IMR-90 (cell line): ENCODE results near the gene PREP. TPM values are rescaled to one million over a fixed set of nuclear protein-coding genes. Genes with fewer than 3 reads are reported as not detected.

ENCODE experiments used
- ATAC-seq: fragments of 200-7000 bp; cut with Tn5 transposase; 2 replicates; pipeline ENCODE4 v1.9.1; 2020; ENCODE audit warnings: low read depth, mild to moderate bottlenecking, moderate library complexity
- BruUV-seq: library from RNA; stranded (reverse); fragments of 400-500 nt; replicated peaks from 2 replicates; lab custom pipeline; 2021; lab: Mats Ljungman, UMichigan
- CTCF ChIA-PET: fragments of 300-600 bp; formaldehyde crosslinking; extraction: SDS; loops from one replicate; lab custom pipeline; 2021; ENCODE audit warnings: antibody characterized with exemption; lab: Yijun Ruan, JAX
- POLR2A ChIA-PET: fragments of 300-600 bp; sonication (Branson Sonifier 250); formaldehyde crosslinking; loops from one replicate; lab custom pipeline; 2022; ENCODE audit warnings: antibody characterized with exemption; ENCODE audit not compliant: unreplicated experiment; lab: Charles Lee
- DNase-seq: peaks from one replicate; pipeline ENCODE4 v3.0.0; 2013
- H2AFZ ChIP-seq: replicated peaks from 2 replicates; pipeline ENCODE3; 2013; ENCODE audit warnings: low read length, mild to moderate bottlenecking; ENCODE audit not compliant: poor library complexity
- H2AK5ac ChIP-seq: 2 replicates; pipeline ENCODE4 v1.6.1; 2013; ENCODE audit warnings: low read depth, low read length, inconsistent platforms
- H2AK9ac ChIP-seq: replicated peaks from 2 replicates; pipeline ENCODE3; 2013; ENCODE audit warnings: mild to moderate bottlenecking, low read depth, low read length, moderate library complexity; ENCODE audit not compliant: poor library complexity
- H2BK120ac ChIP-seq: 2 replicates; pipeline ENCODE4 v1.6.1; 2013; ENCODE audit warnings: low read depth, low read length, inconsistent platforms
- H2BK15ac ChIP-seq: 3 replicates; pipeline ENCODE4 v1.6.1; 2013; ENCODE audit warnings: low read depth, low read length, inconsistent platforms
- H2BK20ac ChIP-seq: 2 replicates; pipeline ENCODE4 v1.6.1; 2013; ENCODE audit warnings: low read depth, mild to moderate bottlenecking, inconsistent platforms, low read length, moderate library complexity
- H2BK5ac ChIP-seq: 2 replicates; pipeline ENCODE4 v1.6.1; 2013; ENCODE audit warnings: mild to moderate bottlenecking, low read depth, low read length, inconsistent platforms; ENCODE audit not compliant: poor library complexity, severe bottlenecking
- H3K14ac ChIP-seq: replicated peaks from 2 replicates; pipeline ENCODE4 v1.6.1; 2013; ENCODE audit warnings: low read depth, low read length, inconsistent platforms
- H3K18ac ChIP-seq: 2 replicates; pipeline ENCODE4 v1.6.1; 2013; ENCODE audit warnings: low read depth, low read length, control low read depth
- H3K23ac ChIP-seq: 2 replicates; pipeline ENCODE4 v1.6.1; 2013; ENCODE audit warnings: low read depth, low read length, inconsistent platforms
- H3K27ac ChIP-seq: 2 replicates; pipeline ENCODE4 v1.5.1; 2013; ENCODE audit warnings: mild to moderate bottlenecking, control low read depth, low read length; ENCODE audit not compliant: insufficient read depth
- H3K27me3 ChIP-seq: 2 replicates; pipeline ENCODE4 v1.6.1; 2013; ENCODE audit warnings: low read length; ENCODE audit not compliant: control insufficient read depth, insufficient read depth
- H3K36me3 ChIP-seq: 2 replicates; pipeline ENCODE4 v1.6.1; 2013; ENCODE audit warnings: low read length, mixed read lengths; ENCODE audit not compliant: control insufficient read depth, insufficient read depth
- H3K4ac ChIP-seq: 2 replicates; pipeline ENCODE4 v1.6.1; 2013; ENCODE audit warnings: low read depth, low read length, inconsistent platforms
- H3K4me1 ChIP-seq: 2 replicates; pipeline ENCODE4 v1.6.1; 2013; ENCODE audit warnings: low read length, mixed read lengths; ENCODE audit not compliant: control insufficient read depth, insufficient read depth
- H3K4me2 ChIP-seq: 2 replicates; pipeline ENCODE4 v1.6.1; 2013; ENCODE audit warnings: low read depth, mild to moderate bottlenecking, control low read depth, low read length, moderate library complexity
- H3K4me3 ChIP-seq: 2 replicates; pipeline ENCODE4 v1.5.1; 2013; ENCODE audit warnings: low read depth, mild to moderate bottlenecking, control low read depth, low read length, moderate library complexity; ENCODE audit not compliant: insufficient read depth
- H3K56ac ChIP-seq: 2 replicates; pipeline ENCODE4 v1.6.1; 2013; ENCODE audit warnings: low read length, inconsistent platforms; ENCODE audit not compliant: insufficient read depth; ENCODE audit errors: extremely low read depth
- H3K79me1 ChIP-seq, 2 experiments: 2 replicates each; pipeline ENCODE4 v1.6.1; 2013; ENCODE audit warnings: low read length in 2 of 2, inconsistent platforms in 1 of 2, low read depth in 1 of 2
- H3K9ac ChIP-seq: 2 replicates; pipeline ENCODE4 v1.6.1; 2013; ENCODE audit warnings: low read depth, low read length, control low read depth
- H3K9me1 ChIP-seq: 2 replicates; pipeline ENCODE4 v1.6.1; 2013; ENCODE audit warnings: low read length, inconsistent platforms; ENCODE audit not compliant: insufficient read depth
- H3K9me3 ChIP-seq: 2 replicates; pipeline ENCODE4 v1.6.1; 2013; ENCODE audit warnings: low read length; ENCODE audit not compliant: control insufficient read depth, insufficient read depth
- H4K20me1 ChIP-seq: 2 replicates; pipeline ENCODE4 v1.6.1; 2013; ENCODE audit warnings: low read length, inconsistent platforms; ENCODE audit not compliant: insufficient read depth
- H4K5ac ChIP-seq: 2 replicates; pipeline ENCODE4 v1.6.1; 2013; ENCODE audit warnings: mild to moderate bottlenecking, low read depth, low read length, control low read depth
- H4K8ac ChIP-seq, 2 experiments: 2 replicates each; pipeline ENCODE4 v1.6.1; 2013; ENCODE audit warnings: low read depth in 2 of 2, low read length in 2 of 2, control low read depth in 1 of 2, inconsistent platforms in 1 of 2
- H4K91ac ChIP-seq: 2 replicates; pipeline ENCODE4 v1.6.1; 2013; ENCODE audit warnings: low read depth, low read length, inconsistent platforms; ENCODE audit not compliant: insufficient read depth
- BHLHE40 ChIP-seq: fragments of 150-350 bp; IDR thresholded peaks from 2 replicates; pipeline ENCODE4 v1.6.1; 2016; ENCODE audit warnings: mild to moderate bottlenecking, low read depth, low read length
- CHD1 ChIP-seq: IDR thresholded peaks from 2 replicates; pipeline ENCODE4 v1.6.1; 2012; ENCODE audit warnings: low read depth, low read length, improper control_type of control experiment
- FOS ChIP-seq: fragments of 150-350 bp; IDR thresholded peaks from 2 replicates; pipeline ENCODE4 v1.6.1; 2016; ENCODE audit warnings: low read depth, low read length
- POLR2A ChIP-seq: IDR thresholded peaks from 2 replicates; pipeline ENCODE4 v1.6.1; 2012; ENCODE audit warnings: mild to moderate bottlenecking, low read depth, low read length
- RCOR1 ChIP-seq: IDR thresholded peaks from 2 replicates; pipeline ENCODE4 v1.6.1; 2012; ENCODE audit warnings: mild to moderate bottlenecking, low read length, improper control_type of control experiment; ENCODE audit not compliant: insufficient replicate concordance
- WGBS, 2 experiments: methylation state at CpG; one replicate each; pipeline versions ENCODE4 v1.1.5 to v1.1.7; 2013; ENCODE audit warnings: missing lambda C conversion rate in 2 of 2; ENCODE audit not compliant: insufficient read length in 1 of 2; ENCODE audit errors: extremely low coverage in 2 of 2; 5-methylcytosine and 5-hydroxymethylcytosine counted together
- dilution Hi-C: fragments of 300-500 bp; cut with HindIII; formaldehyde crosslinking; loops from one replicate; pipeline ENCODE4 v1.14.3; 2018; ENCODE audit warnings: low sequenced_read_pairs; ENCODE audit not compliant: unreplicated experiment
- in situ Hi-C: fragments of 300-500 bp; cut with MboI; formaldehyde crosslinking; loops from 3 replicates; pipeline ENCODE4 v1.14.3; 2019; ENCODE audit warnings: low sequenced_read_pairs, inconsistent platforms, mixed read lengths
- intact Hi-C: fragments of 100-400 bp; cut with micrococcal nuclease; formaldehyde crosslinking; loops from 2 replicates; pipeline ENCODE4 v1.10.0; 2022
- polyA plus RNA-seq, 3 experiments: library from polyadenylated mRNA; depleted of rRNA; stranded (reverse); fragments of >200 nt; gene quantifications; 2 replicates each; pipeline ENCODE4 v1.2.3, GENCODE V29; 2012; ENCODE audit warnings: low replicate concordance in 1 of 3
- total RNA-seq: library from RNA; depleted of rRNA; stranded (reverse); fragments of >200 nt; gene quantifications from 2 replicates; pipeline ENCODE4 v1.2.3, GENCODE V29; 2012
- TF ChIP-seq, protein P1 (sequence below): conservative IDR thresholded peaks from 2 replicates; pipeline ENCODE4 v1.5.1; 2012; ENCODE audit warnings: mild to moderate bottlenecking, low read depth, low read length, improper control_type of control experiment

Gene PREP
- total and polyA plus RNA-seq, 2 of the 4 experiments (the other 2 are of a cell fraction) = 21.0 to 25.7 TPM

DNA sequence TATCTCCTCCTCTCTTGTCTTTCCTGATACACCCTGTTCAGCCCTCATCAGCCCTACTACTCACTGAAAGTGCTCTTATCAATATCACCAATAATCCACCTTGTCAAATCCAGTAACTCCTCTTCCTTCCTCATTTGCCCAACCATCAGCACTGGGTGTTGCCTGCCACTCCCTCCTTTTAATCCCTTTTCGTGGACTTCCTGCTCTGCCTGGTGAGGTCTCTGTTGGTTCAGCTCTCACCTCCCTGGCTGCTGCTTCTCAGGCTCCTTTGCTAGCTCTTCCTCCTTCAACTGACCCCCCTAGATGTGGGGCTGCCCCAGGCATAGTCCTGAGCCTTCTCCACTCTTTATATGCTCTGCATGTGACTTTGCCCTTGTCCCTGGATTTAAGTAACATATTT lies 92.5 kb downstream of the PREP start:
- H3K4me1 ChIP-seq = no peaks in the 10 kb centered on the region
- H3K4me2 ChIP-seq = no peak overlapping the region
- ChIA-PET CTCF (no interaction called here), POLR2A (no interaction called here)
- H2BK5ac ChIP-seq = no peak overlapping the region
- no peak overlapping the region for H2BK120ac ChIP-seq
- H2BK20ac ChIP-seq = no peak overlapping the region
- H2BK15ac ChIP-seq = no peak overlapping the region
- H3K9ac ChIP-seq = no peak overlapping the region
- no peak overlapping the region for H3K27ac ChIP-seq
- no TSS peak for BruUV-seq
- DNase-seq = no peak
- no peak overlapping the region for H3K4ac ChIP-seq
- no peak overlapping the region for H3K18ac ChIP-seq
- H2AK5ac ChIP-seq = no peak overlapping the region
- no peaks in the 10 kb centered on the region for H3K9me1 ChIP-seq
- no peak for TF ChIP-seq CHD1
- TF ChIP-seq BHLHE40 = no peak
- TF ChIP-seq POLR2A = no peak
- TF ChIP-seq FOS = no peak
- TF ChIP-seq RCOR1 = no peak
- TF ChIP-seq, protein P1, sequence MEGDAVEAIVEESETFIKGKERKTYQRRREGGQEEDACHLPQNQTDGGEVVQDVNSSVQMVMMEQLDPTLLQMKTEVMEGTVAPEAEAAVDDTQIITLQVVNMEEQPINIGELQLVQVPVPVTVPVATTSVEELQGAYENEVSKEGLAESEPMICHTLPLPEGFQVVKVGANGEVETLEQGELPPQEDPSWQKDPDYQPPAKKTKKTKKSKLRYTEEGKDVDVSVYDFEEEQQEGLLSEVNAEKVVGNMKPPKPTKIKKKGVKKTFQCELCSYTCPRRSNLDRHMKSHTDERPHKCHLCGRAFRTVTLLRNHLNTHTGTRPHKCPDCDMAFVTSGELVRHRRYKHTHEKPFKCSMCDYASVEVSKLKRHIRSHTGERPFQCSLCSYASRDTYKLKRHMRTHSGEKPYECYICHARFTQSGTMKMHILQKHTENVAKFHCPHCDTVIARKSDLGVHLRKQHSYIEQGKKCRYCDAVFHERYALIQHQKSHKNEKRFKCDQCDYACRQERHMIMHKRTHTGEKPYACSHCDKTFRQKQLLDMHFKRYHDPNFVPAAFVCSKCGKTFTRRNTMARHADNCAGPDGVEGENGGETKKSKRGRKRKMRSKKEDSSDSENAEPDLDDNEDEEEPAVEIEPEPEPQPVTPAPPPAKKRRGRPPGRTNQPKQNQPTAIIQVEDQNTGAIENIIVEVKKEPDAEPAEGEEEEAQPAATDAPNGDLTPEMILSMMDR = no peak
- no peak overlapping the region for H3K23ac ChIP-seq
- H4K5ac ChIP-seq = no peak overlapping the region
- H4K91ac ChIP-seq = no peak overlapping the region
- H2AFZ ChIP-seq = no peak overlapping the region
- peaks cover 5% of the 10 kb centered on the region for H3K36me3 ChIP-seq
- in situ Hi-C loops = no loop called here
- WGBS, 2 experiments = 100% methylated on average over 1 of the region's 1 CpG; no CpG with 5 or more reads in 1 of the 2 experiments
- dilution Hi-C loops = no loop called here
- no peaks in the 10 kb centered on the region; a peak in 1 of 4 replicates for H3K79me1 ChIP-seq
- H3K56ac ChIP-seq = no peak overlapping the region
- H3K14ac ChIP-seq = no peak overlapping the region
- no peaks in the 10 kb centered on the region for H4K20me1 ChIP-seq
- no peak for ATAC-seq
- no peaks in the 10 kb centered on the region for H3K9me3 ChIP-seq
- no peak overlapping the region for H2AK9ac ChIP-seq
- H4K8ac ChIP-seq = no peak overlapping the region
- intact Hi-C loops = no loop called here
- H3K4me3 ChIP-seq = no peak overlapping the region
- no peaks in the 10 kb centered on the region for H3K27me3 ChIP-seq
